Skeletal muscle tissue (tissue), 4 donors: ENCODE data around the gene TENT4A. TPM values are rescaled to one million over a fixed set of nuclear protein-coding genes. Genes with fewer than 3 reads are reported as not detected.

Experiments
- H3K27ac ChIP-seq: one replicate; pipeline ENCODE4 v1.7.0; 2013; ENCODE audit warnings: mild to moderate bottlenecking, low read depth, low read length, inconsistent platforms
- H3K27me3 ChIP-seq, 3 donors: one replicate each; pipeline ENCODE4 v1.7.0; 2013; ENCODE audit warnings: low read length in 3 of 3; ENCODE audit not compliant: control insufficient read depth in 3 of 3, insufficient read depth in 3 of 3
- H3K36me3 ChIP-seq, 3 donors: one replicate each; pipeline ENCODE4 v1.7.0; 2013; ENCODE audit warnings: low read length in 3 of 3; ENCODE audit not compliant: control insufficient read depth in 3 of 3, insufficient read depth in 3 of 3
- H3K4me1 ChIP-seq, 3 donors: one replicate each; pipeline ENCODE4 v1.7.0; 2013; ENCODE audit warnings: low read length in 3 of 3, mild to moderate bottlenecking in 3 of 3; ENCODE audit not compliant: control insufficient read depth in 3 of 3, insufficient read depth in 3 of 3
- H3K4me3 ChIP-seq, 3 donors: one replicate each; pipeline ENCODE4 v1.7.0; 2013; ENCODE audit warnings: low read length in 3 of 3
- H3K9ac ChIP-seq, 3 donors: one replicate each; pipeline ENCODE4 v1.7.0; 2013; ENCODE audit warnings: low read length in 3 of 3, mild to moderate bottlenecking in 3 of 3, moderate library complexity in 2 of 3, low read depth in 1 of 3
- H3K9me3 ChIP-seq, 3 donors: one replicate each; pipeline ENCODE4 v1.7.0; 2013; ENCODE audit warnings: low read length in 3 of 3; ENCODE audit not compliant: control insufficient read depth in 3 of 3
- total RNA-seq: library from RNA; depleted of rRNA; stranded (reverse); fragments of >200 nt; gene quantifications from one replicate; pipeline ENCODE4 v1.2.3, GENCODE V29; 2014
- donor health status: Osteomylitis.

Gene TENT4A
- total RNA-seq, 1 donor from 2014 or later: 15.1 TPM

DNA sequence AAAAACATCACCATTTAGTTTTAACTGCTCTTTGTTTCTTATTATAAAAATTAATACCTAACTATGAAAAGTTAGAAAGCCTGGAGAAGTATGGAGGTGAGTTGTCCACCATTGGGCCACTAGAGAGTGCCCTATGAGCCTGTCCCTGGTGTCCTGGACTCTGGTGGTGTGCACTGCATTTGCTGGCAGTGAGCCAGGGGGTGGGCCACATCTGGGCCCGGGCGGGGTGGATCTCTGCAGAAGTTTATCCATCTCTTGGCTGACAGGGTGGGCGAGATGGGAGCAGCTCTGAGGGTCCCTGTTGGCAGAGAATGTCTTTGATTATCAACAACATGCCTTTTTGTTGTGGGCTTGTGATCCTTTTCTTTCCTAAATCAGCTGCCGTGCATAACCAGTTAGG, 8.2 kb downstream of the TENT4A start:
- Histone ChIP-seq H3K4me3 (peak overlapping the region in 2 of 3 donors; percentile 52 to 64), H3K9me3 (no peaks in the 10 kb centered on the region), H3K27ac (no peak overlapping the region), H3K4me1 (peaks cover 66 to 84% (median 71%) of the 10 kb centered on the region in 3 donors), H3K27me3 (no peaks in the 10 kb centered on the region), H3K36me3 (peaks cover 0 to 4% (median 3%) of the 10 kb centered on the region in 3 donors), H3K9ac (no peak overlapping the region)

DNA sequence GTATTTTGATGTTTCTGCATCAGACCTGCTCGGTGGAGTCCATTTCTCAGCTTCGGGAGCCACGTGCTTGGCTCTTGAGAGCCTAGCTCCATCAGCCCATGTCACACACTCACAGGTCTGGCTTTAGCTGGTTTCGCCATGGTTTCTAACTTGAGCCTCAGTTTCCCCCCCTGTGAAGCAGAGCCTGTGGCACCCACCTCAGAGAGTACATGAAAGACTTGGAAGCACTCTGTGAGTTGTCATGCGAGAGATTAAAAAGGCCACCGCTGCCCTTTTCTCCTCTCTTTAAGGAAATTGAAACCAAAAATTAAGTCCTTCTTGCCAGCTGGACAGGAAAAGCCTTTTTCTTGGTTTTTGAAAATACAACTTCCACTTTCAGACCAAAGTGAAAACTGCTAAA, 8.8 kb downstream of the TENT4A start:
- H3K27ac ChIP-seq: peak overlapping the region; percentile 48
- peaks cover 0 to 4% (median 3%) of the 10 kb centered on the region in 3 donors for H3K36me3 ChIP-seq
- no peaks in the 10 kb centered on the region for H3K27me3 ChIP-seq
- peaks cover 62 to 84% (median 71%) of the 10 kb centered on the region in 3 donors for H3K4me1 ChIP-seq
- H3K4me3 ChIP-seq: peak overlapping the region; percentile 52 to 64 (median 54)
- H3K9me3 ChIP-seq: no peaks in the 10 kb centered on the region
- peak overlapping the region in 2 of 3 donors; percentile 23 to 40 for H3K9ac ChIP-seq

DNA sequence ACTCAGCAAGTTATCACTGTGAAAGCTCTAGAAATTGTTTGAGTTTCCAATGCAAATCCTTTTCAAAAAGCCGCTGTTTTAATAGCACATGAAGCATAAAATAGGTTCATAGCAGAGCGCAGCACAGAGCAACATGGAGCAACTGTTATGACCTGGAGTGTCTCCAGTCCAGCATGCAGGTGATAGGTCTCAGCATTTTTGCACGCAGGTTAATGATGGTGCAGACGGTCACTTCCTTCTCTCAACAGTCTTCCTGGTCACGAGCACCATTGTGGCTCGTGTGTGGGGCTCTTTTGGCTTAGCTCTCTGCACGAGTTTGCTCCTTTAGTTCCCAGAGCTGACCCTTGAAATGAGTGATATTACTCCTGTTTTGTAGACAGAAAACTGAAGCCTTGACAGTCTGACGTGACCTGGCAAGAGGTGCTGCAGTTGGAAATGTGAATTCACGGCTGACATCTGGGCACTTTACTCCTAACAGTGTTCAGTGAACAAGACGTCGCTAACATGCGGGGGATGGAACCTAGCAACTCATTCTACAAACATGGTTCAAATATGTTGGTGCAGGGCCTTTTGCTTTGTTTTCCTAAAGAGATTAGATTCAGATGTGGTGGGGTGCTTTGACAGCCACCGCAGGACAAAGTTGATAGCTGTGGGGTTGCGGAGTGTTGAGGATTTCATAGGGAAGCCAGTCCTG, 10.0 kb downstream of the TENT4A start:
- Histone ChIP-seq H3K27ac (no peak overlapping the region), H3K4me1 (peaks cover 57 to 84% (median 67%) of the 10 kb centered on the region in 3 donors), H3K27me3 (no peaks in the 10 kb centered on the region), H3K9ac (no peak overlapping the region), H3K36me3 (peaks cover 0 to 4% (median 2%) of the 10 kb centered on the region in 3 donors), H3K4me3 (no peak overlapping the region), H3K9me3 (no peaks in the 10 kb centered on the region)

DNA sequence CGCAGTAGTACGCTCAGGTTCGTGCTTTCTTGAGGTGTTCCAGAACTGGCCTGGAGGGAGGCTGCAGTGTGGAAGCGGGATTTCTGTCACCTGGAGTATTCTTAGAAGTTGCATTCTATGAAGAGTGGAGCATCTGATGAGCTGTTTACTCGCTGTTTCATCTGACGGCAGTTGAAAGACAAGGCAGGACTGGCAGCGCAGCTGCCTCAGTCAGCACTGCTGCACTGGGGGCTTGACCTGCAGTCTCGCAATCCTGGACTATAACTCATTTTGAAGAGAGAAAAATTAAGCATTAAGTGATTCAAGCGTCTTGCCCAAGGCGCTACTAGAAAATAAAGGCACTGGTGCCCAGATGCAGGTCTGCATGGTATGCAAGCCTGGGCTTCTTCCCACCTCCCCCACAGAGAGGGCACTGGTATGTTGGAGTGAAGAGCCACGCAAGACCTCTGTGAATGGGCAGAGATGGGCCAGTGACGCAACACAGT, 10.6 kb downstream of the TENT4A start:
- Histone ChIP-seq H3K36me3 (peaks cover 0 to 4% (median 0%) of the 10 kb centered on the region in 3 donors), H3K4me1 (peaks cover 55 to 83% (median 67%) of the 10 kb centered on the region in 3 donors), H3K27me3 (no peaks in the 10 kb centered on the region), H3K9me3 (no peaks in the 10 kb centered on the region), H3K27ac (no peak overlapping the region), H3K4me3 (no peak overlapping the region), H3K9ac (no peak overlapping the region)

DNA sequence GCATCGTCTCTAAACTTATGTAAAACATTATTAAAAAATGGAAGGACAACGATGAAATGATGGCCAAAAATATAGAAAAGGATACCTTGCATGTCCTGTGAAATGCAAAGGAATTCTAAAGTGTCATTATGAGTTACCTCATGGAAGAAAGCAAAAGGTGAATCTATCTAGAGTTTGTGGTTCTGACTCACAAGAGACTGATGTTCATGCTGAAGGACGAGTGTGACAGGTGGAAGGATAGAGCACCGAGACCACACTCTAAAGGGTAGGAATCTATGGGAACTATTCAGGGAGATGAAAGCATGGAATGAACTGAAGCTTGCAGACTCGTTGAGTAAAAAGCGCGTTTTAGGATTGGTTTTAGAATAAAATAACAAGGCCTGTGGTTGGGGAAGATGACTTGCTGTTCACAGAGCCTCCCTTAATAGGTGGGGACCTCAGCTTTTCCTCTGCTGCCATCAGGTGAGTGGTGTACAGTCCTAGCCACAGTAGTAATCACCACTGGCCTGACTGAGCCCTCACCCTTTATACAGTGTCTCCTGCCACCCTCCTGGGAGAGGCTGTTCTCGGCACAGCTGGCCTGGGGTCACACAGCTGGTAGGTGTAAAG, 11.2 kb downstream of the TENT4A start:
- H3K9ac ChIP-seq: no peak overlapping the region
- H3K4me1 ChIP-seq: peaks cover 60 to 86% (median 67%) of the 10 kb centered on the region in 3 donors
- H3K4me3 ChIP-seq: no peak overlapping the region
- peaks cover 0 to 4% (median under 1%) of the 10 kb centered on the region in 3 donors for H3K36me3 ChIP-seq
- no peaks in the 10 kb centered on the region for H3K27me3 ChIP-seq
- no peaks in the 10 kb centered on the region for H3K9me3 ChIP-seq
- H3K27ac ChIP-seq: no peak overlapping the region

DNA sequence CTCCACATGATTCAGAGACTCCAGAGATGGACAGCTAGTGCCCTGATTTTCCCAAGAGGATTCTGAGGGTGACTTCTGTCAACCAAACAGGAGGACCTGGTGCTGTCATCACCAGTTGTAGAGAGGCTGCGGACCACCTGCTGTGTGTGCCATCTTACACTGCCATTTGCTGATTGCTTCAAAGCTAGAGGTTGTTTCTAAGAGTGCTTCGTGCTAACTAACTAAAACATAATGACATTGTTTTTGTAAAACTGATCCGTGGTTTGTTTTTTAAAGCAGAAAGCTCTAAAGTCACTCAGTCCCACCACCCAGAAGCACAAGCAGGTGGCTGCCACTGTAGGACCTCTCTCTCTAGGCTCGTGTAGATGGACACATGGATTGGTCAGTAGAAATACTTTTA, 12.2 kb downstream of the TENT4A start:
- H3K36me3 ChIP-seq: peaks cover 3 to 4% (median 4%) of the 10 kb centered on the region in 3 donors
- no peaks in the 10 kb centered on the region for H3K27me3 ChIP-seq
- no peak overlapping the region for H3K9ac ChIP-seq
- no peaks in the 10 kb centered on the region for H3K9me3 ChIP-seq
- no peak overlapping the region for H3K27ac ChIP-seq
- H3K4me1 ChIP-seq: peaks cover 63 to 86% (median 65%) of the 10 kb centered on the region in 3 donors
- no peak overlapping the region for H3K4me3 ChIP-seq

DNA sequence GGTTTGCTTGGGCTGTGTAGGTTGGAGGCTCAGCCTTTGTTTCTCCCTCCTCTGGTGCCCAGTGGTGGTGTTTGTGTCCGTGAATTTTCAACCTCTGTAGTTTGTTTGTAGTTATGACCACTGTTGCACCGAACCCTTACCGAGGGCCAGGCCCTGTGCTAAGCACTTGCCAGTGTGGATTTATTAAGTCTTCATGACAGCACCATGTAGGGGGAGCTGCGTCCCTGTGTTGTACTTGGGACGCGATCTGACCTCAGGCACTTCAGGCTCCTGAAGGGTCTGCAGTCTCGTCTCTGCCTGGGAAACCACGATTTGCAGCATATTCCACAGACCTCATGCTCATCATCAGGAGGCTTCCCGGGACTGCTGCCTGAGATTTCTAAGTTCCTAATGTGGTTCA, 12.8 kb downstream of the TENT4A start:
- H3K9ac ChIP-seq: peak overlapping the region in 1 of 3 donors; percentile 3
- no peak overlapping the region for H3K27ac ChIP-seq
- peaks cover 59 to 86% (median 62%) of the 10 kb centered on the region in 3 donors for H3K4me1 ChIP-seq
- no peaks in the 10 kb centered on the region for H3K27me3 ChIP-seq
- H3K36me3 ChIP-seq: peaks cover 3 to 5% (median 4%) of the 10 kb centered on the region in 3 donors
- H3K4me3 ChIP-seq: no peak overlapping the region
- H3K9me3 ChIP-seq: no peaks in the 10 kb centered on the region

DNA sequence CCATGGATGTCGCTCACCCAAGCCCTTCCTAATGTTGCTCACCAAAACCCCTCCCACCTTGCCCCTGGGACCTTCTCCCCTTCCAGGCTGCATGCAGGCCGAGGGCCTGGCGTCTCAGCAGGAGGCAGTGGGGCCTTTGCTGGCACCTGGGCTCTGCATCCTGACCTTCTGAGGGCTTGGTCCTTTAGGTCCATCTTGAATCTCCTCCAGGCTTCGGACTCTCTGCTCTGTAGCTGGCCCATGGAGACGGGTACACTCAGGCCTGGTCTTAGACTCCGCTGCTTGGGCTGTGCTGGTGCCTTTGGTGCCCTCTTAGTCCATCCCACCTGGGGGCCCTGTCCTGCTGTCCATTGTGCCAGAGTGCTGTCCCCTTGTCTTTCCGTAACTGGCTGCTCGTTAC, 14.0 kb downstream of the TENT4A start:
- Histone ChIP-seq H3K9me3 (no peaks in the 10 kb centered on the region), H3K4me3 (no peak overlapping the region), H3K4me1 (peaks cover 53 to 88% (median 58%) of the 10 kb centered on the region in 3 donors), H3K27me3 (no peaks in the 10 kb centered on the region), H3K9ac (peak overlapping the region in 1 of 3 donors; percentile 8), H3K27ac (no peak overlapping the region), H3K36me3 (peaks cover 3 to 5% (median 4%) of the 10 kb centered on the region in 3 donors)

DNA sequence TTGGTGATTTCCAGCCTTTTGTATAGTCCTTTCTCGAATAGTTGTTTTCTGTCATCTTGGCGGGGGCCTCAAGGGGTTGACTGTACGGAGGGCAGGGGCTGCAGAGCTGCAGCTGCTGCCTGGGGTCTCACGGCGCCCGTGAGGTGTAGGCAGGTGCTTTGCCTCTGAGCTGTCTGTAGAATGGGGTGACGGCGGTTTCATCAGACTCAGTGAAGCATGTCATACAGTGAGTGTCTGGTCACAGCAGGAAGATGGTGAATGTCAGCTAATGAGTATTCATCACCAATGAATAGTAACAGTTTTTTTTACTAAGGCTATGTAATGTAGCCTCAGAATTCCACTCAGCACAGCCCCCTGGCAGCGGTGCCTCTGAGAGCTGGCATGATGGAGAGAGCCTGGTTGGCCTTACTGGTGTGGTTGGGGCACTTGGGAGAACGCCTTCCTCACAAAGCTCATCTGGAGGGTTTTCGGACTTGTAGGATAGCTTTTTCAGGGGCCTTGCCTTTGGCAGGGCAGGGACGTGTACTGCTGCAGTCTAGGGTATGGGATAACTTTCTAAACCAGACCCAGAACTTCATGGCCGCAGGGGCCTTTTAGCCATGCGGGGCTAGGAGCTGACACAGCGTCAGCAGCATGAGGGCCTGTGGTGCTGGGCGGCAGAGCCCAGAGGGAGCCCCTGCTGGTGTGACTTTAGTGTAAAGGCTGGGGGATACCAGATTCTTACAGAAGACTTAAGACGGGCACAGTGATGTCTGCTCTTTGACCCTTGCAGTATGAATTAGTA, 15.0 kb downstream of the TENT4A start:
- Histone ChIP-seq H3K9ac (no peak overlapping the region), H3K9me3 (no peaks in the 10 kb centered on the region), H3K36me3 (peaks cover 3 to 5% (median 4%) of the 10 kb centered on the region in 3 donors), H3K27ac (no peak overlapping the region), H3K4me1 (peaks cover 53 to 90% (median 57%) of the 10 kb centered on the region in 3 donors), H3K27me3 (no peaks in the 10 kb centered on the region), H3K4me3 (no peak overlapping the region)
